ENCODE data around the gene DIO1. TPM values are rescaled to one million over a fixed set of nuclear protein-coding genes. Genes with fewer than 3 reads are reported as not detected.
A peak's percentile ranks its signal among the peaks of the same experiment; 100 is the strongest.
"Not testable (repeated sequence)": the region's sequence is repeated elsewhere in the genome, so short reads cannot be mapped to it uniquely, and the experiment has no call there.

Gene DIO1
- total and polyA plus RNA-seq, 7 donors = not detected

DNA sequence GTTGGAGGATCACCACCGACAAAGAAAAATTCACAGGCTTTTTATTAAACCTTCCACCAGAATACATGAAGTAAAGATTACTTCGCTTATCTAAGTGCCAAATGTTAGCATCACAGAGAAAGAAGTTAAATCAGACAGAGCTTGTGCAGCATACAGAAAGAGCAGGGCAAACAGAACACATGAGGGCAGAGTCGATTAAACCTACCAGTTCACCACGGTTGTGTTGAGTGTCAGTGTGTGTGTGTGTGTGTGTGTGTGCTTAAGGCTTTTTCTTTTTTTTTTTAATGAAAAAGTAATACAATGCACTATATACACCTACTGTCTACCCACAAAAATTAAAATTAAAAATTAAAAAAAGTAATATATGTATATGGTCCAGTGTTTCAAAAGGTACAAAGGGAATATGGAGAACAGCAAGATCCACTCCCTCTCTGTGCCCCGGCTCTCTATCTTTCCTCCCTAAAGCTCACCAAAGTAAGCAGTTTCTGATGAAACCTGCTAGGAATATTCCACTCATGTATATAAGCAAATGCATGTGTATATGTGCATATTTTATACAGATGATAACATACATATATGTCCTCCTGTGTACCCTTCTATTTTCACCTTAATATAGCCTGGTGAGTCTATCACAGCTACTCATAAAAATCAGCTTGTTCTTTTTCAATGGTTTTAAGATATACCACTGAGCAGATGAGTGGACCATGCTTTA is 22.1 kb upstream of the DIO1 start:
- WGBS, 2 donors = 78 to 87% methylated on average over 5 of the region's 5 CpGs
- Histone ChIP-seq H3K36me3 (peaks cover 2 to 92% (median 28%) of the 10 kb centered on the region in 4 donors), H3K9me3 (no peaks in the 10 kb centered on the region), H3K27ac (no peak overlapping the region), H3K4me3 (no peak overlapping the region), H3K4me1 (no peaks in the 10 kb centered on the region), H3K27me3 (no peaks in the 10 kb centered on the region)
- intact Hi-C loops (cut with DNase I) = no loop called here
- TF ChIP-seq POLR2A (IDR thresholded peaks at IDR 0.05) (no peak), EP300 (IDR thresholded peaks at IDR 0.05) (no peak), POLR2AphosphoS5 (IDR thresholded peaks at IDR 0.05) (no peak)
- TF ChIP-seq, protein P1, sequence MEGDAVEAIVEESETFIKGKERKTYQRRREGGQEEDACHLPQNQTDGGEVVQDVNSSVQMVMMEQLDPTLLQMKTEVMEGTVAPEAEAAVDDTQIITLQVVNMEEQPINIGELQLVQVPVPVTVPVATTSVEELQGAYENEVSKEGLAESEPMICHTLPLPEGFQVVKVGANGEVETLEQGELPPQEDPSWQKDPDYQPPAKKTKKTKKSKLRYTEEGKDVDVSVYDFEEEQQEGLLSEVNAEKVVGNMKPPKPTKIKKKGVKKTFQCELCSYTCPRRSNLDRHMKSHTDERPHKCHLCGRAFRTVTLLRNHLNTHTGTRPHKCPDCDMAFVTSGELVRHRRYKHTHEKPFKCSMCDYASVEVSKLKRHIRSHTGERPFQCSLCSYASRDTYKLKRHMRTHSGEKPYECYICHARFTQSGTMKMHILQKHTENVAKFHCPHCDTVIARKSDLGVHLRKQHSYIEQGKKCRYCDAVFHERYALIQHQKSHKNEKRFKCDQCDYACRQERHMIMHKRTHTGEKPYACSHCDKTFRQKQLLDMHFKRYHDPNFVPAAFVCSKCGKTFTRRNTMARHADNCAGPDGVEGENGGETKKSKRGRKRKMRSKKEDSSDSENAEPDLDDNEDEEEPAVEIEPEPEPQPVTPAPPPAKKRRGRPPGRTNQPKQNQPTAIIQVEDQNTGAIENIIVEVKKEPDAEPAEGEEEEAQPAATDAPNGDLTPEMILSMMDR (IDR thresholded peaks at IDR 0.05) = no peak
- no peak for DNase-seq

DNA sequence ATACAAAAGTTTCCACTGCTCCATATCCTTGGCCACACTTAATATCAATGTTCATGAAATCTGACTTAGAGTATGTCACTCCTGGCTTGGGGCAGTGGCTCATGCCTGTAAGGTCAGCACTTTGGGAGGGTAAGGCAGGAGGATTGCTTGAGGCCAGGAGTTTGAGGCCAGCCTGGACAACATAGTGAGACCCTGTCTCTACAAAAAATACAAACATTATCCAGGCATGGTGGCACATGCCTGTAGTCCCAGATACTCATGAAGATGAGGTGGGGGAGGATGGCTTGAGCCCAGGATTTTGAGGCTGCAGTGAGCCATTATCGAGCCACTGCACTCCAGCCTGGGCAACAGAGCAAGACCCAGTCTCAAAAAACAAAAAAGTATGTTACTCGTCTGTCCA is 18.8 kb upstream of the DIO1 start:
- H3K27me3 ChIP-seq; H3K4me1 ChIP-seq; H3K4me3 ChIP-seq; intact Hi-C loops (cut with DNase I); H3K9me3 ChIP-seq; DNase-seq; H3K27ac ChIP-seq: not testable (repeated sequence)
- H3K36me3 ChIP-seq = peaks cover 8 to 92% (median 36%) of the 10 kb centered on the region in 4 donors
- 93 to 94% methylated on average over 2 of the region's 2 CpGs for WGBS, 2 donors

DNA sequence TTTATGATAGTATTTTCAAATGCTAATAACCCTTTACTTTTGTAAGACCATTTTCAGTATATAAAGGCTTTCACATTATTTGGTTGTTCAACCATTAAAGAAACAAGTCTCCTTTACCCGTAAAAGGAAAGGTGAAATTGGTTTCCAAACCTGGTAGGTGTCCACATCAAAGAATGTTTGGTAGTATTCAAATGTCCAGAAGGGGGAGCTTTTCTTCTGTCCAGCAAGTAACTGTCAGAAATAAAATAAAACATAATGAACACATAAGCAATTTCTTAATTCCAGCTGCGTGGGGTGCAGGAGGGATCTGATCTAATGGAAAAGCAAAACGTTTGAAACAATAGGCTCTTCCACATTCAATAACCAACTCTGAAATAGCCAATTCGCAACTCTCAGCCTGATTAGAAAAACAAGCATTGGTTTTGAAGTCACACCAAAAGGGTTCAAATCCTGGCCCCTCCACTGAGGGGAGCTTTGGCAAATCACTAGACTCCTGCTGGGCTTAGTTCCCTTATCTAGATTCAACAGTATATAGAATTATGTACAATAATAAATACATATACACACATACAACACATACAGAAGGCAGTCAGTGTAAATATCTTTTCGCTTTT is 15.4 kb upstream of the DIO1 start:
- Histone ChIP-seq H3K27me3 (no peaks in the 10 kb centered on the region), H3K4me1 (no peaks in the 10 kb centered on the region), H3K36me3 (peaks cover 22 to 93% (median 43%) of the 10 kb centered on the region in 4 donors), H3K9me3 (no peaks in the 10 kb centered on the region), H3K4me3 (no peak overlapping the region), H3K27ac (no peak overlapping the region)
- no peak for DNase-seq
- TF ChIP-seq, protein P1 (IDR thresholded peaks at IDR 0.05) = peak; percentile 41 to 53 (median 46)
- TF ChIP-seq POLR2A (IDR thresholded peaks at IDR 0.05) = no peak
- WGBS, 2 donors = 48 to 59% methylated on average over 5 of the region's 5 CpGs
- intact Hi-C loops (cut with DNase I) = no loop called here

DNA sequence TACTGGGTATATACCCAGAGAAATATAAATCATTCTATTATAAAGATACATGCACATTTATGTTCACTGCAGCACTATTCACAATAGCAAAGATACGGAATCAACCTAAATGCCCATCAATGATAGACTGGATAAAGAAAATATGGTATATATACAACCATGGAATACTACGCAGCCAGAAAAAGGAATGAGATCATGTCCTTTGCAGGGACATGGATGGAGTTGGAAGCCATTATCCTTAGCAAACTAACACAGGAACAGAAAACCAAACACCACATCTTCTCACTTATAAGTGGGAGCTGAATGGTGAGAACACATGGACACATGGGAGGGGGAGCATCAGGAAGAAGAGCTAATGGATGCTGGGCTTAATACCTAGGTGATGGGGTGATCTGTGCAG is 12.1 kb upstream of the DIO1 start:
- H3K9me3 ChIP-seq; intact Hi-C loops (cut with DNase I); DNase-seq; H3K27ac ChIP-seq; H3K27me3 ChIP-seq; H3K4me1 ChIP-seq; H3K4me3 ChIP-seq: not testable (repeated sequence)
- peaks cover 21 to 86% (median 34%) of the 10 kb centered on the region in 4 donors for H3K36me3 ChIP-seq
- 97 to 98% methylated on average over 2 of the region's 2 CpGs for WGBS, 2 donors

DNA sequence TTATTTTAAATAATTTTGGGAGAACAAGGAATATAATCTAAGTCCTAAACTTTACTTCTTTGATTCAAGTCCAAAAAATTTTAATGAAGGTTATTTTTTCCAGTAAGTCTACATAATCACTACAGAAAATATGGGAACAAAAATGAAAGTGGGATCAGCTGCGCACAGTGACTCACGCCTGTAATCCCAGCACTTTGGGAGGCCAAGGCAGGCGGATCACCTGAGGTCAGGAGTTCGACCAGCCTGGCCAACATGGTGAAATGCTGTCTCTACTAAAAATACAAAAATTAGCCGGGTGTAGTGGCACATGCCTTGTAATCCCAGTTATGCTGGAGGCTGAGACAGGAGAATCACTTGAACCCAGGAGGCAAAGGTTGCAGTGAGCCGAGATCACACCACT is 10.4 kb upstream of the DIO1 start:
- H3K27ac ChIP-seq; DNase-seq; H3K9me3 ChIP-seq; H3K4me3 ChIP-seq; intact Hi-C loops (cut with DNase I); H3K4me1 ChIP-seq; H3K27me3 ChIP-seq: not testable (repeated sequence)
- WGBS, 2 donors = 94% methylated on average over 6 of the region's 6 CpGs
- peaks cover 14 to 76% (median 21%) of the 10 kb centered on the region in 4 donors for H3K36me3 ChIP-seq

DNA sequence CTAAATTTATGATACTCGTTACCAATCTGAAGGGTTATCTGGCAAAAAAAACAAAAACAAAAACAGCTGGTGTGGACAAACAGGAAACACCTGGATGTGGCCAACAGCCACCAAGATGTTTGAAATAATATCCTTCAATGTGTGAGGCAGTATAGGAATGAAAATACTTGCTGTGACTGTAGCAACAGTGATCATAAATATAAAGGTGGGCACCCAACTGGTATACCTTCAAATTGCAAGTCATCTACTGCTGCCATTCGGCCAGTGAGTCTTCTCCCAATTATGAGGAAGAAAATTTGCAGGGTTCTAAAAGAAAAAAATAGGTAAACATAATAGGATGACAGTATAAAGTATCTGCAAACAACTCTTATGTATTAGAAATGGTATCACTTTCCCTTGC is 5.3 kb upstream of the DIO1 start:
- WGBS, 2 donors = 41 to 51% methylated on average over 2 of the region's 2 CpGs
- no peaks in the 10 kb centered on the region for H3K27me3 ChIP-seq
- peak overlapping the region in 3 of 4 donors; percentile 79 to 89 (median 86) for H3K27ac ChIP-seq
- intact Hi-C loops (cut with DNase I) = loop anchor here (2.0 to 5.0 kb wide), 2 partner anchors 51 to 58 kb away; partner anchors contain the start of genes LRRC42 and NDC1
- H3K4me3 ChIP-seq = peak overlapping the region; percentile 84 to 95 (median 90)
- peaks cover 0 to 21% (median 18%) of the 10 kb centered on the region in 4 donors for H3K4me1 ChIP-seq
- H3K36me3 ChIP-seq = peaks cover 0 to 30% (median 2%) of the 10 kb centered on the region in 4 donors
- DNase-seq = no peak
- no peaks in the 10 kb centered on the region for H3K9me3 ChIP-seq
- no peak for TF ChIP-seq POLR2AphosphoS5 (IDR thresholded peaks at IDR 0.05)
- no peak for TF ChIP-seq POLR2A (IDR thresholded peaks at IDR 0.05)
- TF ChIP-seq, protein P1 (IDR thresholded peaks at IDR 0.05) = no peak
- no peak for TF ChIP-seq EP300 (IDR thresholded peaks at IDR 0.05)
